NCI-H82 (cell line): ENCODE results near the gene PRR19.
A peak's percentile ranks its signal among the peaks of the same experiment; 100 is the strongest.

ENCODE experiments used
- DNase-seq: peaks from one replicate; lab custom pipeline; 2025; lab: John Stamatoyannopoulos, UW

The PRR19 gene

DNA sequence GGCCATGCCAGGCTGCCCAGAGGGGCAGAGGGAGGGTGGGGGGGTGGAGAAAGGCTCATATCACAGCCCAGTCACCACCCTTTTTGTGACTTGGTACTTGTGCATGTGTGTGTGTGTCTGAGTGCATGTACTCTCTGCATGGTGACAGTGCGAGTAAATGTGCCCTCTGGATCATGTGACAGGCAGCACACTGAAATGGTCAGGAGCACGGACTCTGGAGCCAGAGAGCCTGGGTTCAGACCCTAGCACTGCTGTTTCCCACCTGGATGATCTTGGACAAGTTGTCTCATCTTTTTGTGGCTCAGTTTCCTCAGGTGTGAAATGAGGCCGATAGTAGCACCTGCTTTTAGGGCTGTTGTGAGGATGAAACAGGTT, 30.9 kb upstream of the PRR19 start:
- no peak for DNase-seq

DNA sequence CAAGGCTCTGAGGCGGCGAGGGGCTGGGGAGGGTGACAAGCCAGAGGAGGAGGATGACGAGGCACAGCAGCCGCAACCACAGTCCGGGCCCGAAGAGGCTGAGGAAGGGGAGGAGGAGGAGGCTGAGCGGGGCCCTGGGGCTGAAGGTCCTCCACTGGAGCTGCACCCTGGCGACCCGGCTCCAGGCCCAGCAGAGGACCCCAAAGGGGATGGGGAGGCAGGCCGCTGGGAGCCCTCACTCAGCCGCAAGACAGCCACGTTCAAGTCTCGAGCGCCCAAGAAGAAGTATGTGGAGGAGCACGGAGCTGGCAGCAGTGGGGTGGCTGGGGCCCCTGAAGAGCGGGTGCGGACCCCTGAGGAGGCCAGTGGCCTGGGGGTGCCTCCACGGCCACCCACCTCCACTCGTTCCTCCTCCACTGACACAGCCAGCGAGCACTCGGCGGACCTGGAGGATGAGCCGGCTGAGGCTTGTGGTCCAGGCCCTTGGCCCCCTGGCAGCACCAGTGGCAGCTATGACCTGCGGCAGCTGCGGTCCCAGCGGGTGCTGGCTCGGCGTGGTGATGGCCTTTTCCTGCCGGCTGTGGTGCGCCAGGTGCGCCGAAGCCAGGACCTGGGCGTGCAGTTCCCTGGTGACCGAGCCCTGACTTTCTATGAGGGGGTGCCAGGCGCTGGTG, 29.9 kb upstream of the PRR19 start:
- DNase-seq, result no peak

DNA sequence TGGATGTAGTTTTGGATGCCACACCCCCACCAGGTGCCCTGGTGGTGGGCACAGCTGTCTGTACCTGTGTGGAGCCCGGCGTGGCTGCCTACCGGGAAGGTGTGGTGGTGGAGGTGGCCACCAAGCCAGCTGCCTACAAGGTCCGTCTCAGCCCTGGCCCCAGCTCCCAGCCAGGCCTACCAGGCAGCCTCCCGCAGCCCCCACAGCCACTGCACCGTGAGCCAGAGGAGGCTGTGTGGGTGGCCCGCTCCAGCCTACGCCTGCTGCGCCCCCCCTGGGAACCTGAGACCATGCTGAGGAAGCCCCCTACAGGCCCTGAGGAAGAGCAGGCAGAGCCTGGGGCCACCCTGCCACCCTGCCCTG, 29.4 kb upstream of the PRR19 start:
- DNase-seq, result no peak

DNA sequence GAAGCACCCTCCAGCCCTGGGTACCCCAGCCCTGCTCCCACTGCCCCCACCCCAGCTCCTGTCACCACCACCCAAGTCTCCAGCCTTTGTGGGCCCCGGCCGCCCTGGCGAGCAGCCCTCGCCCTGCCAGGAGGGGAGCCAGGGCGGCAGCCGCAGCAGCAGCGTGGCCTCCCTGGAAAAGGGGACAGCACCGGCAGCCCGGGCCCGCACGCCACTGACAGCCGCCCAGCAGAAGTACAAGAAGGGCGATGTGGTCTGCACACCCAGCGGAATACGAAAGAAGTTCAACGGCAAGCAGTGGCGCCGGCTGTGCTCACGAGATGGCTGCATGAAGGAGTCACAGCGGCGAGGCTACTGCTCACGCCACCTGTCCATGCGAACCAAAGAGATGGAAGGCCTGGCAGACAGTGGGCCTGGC, 28.9 kb upstream of the PRR19 start:
- no peak for DNase-seq

DNA sequence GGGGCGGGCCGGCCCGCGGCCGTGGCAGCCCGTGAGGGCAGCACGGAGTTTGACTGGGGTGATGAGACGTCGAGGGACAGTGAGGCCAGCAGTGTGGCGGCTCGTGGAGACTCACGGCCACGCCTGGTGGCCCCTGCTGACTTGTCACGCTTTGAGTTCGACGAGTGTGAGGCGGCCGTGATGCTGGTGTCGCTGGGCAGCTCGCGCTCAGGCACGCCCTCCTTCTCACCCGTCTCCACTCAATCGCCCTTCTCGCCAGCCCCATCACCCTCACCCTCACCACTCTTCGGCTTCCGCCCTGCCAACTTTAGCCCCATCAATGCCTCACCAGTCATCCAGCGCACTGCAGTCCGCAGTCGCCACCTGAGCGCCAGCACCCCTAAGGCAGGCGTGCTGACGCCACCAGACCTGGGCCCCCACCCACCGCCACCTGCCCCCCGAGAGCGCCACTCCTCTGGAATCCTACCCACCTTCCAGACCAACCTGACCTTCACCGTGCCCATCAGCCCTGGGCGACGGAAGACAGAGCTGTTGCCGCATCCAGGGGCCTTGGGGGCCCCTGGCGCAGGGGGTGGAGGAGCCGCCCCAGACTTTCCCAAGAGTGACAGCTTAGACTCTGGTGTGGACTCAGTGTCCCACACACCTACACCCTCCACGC, 28.4 kb upstream of the PRR19 start:
- DNase-seq, result no peak

DNA sequence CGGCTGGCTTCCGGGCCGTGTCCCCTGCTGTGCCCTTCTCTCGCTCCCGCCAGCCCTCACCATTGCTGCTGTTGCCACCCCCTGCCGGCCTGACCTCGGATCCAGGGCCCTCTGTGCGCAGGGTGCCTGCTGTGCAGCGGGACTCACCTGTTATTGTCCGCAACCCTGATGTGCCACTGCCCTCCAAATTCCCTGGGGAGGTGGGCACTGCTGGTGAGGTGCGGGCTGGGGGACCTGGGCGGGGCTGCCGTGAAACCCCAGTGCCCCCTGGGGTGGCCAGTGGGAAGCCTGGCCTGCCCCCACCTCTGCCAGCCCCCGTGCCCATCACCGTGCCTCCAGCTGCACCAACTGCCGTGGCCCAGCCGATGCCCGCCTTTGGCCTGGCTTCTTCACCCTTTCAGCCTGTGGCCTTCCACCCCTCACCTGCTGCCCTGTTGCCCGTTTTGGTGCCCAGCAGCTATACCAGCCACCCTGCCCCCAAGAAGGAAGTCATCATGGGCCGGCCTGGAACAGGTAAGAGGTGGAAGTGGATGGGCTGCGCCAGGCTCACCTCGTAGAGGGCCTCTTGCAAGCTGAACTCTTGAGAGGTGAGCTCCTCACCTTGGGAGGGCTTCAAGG, 27.8 kb upstream of the PRR19 start:
- DNase-seq, result no peak

DNA sequence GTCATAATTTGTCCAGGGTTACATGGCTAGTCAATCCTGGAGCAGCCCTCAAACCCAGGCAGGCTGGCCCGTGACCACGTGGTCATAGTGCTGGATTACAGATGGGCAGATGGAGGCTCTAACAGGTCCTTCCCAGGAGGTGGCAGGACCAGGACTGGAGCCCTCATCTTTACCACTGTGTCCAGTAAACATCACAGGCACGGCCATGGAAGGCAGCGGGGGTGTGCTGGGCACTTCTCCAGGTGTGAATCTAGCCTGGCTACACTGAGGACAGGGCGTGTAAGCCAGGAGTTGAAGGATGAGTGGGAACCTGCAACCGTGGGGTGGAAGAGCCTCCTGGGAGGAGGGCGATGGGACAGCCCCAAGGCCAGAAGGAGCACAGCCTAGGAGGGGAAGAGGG, 26.8 kb upstream of the PRR19 start:
- peak; percentile 54 for DNase-seq

DNA sequence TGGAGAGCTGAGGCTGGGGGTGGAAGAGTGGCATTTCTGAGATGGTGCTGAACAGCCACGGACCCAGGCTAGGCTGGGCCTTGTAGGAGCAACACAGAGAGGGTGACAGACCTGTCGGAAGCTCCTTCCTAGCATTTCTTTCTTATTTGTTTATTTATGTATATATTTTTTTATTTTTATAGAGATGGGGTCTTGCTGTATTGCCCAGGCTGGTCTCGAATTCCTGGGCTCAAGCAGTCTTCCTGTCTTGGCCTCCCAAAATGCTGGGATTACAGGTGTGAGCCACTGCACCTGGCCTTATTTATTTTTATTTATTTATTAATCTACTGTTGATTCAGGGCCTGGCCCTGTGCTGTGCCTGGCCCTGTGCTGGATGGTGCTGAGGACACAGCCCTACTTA, 26.4 kb upstream of the PRR19 start:
- no peak for DNase-seq

DNA sequence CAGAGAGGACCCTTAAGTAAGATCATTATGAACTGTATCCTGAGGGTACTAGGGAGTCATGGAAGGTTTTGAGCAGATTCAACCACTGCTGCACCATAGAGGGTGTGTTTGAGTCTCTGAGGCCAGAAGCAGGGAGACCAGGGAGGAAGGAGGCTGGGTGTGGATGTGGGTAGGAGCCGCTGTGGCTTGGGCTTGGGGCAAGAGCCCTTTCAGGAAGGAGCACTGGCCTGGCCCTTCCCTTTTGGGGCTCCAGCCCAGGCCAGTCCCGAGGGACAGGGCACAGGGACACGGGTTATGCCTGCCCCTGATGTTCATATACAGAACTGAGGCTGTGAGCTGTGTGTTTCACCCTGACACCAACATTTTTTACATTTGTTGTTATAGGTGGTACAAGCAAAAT, 25.6 kb upstream of the PRR19 start:
- DNase-seq, result no peak

DNA sequence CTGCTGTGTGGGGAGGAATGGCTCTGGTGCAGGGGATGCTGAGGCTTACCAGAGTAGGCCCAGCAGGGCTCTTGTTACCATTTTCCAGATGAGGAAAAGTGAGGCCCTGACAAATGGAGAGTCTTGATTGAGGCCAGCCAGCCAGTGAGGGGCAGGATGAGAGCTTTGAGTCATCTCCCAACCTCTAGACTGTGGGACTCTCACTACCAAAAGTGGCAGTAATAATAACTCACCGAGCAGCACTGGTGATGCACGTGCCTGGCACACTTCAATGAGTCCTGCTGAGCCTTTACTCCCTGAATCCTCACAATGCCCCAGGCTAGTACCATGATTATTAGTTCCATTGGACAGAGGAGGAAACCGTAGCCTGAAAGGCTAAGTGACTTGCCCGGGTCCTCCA, 25.1 kb upstream of the PRR19 start:
- no peak for DNase-seq

DNA sequence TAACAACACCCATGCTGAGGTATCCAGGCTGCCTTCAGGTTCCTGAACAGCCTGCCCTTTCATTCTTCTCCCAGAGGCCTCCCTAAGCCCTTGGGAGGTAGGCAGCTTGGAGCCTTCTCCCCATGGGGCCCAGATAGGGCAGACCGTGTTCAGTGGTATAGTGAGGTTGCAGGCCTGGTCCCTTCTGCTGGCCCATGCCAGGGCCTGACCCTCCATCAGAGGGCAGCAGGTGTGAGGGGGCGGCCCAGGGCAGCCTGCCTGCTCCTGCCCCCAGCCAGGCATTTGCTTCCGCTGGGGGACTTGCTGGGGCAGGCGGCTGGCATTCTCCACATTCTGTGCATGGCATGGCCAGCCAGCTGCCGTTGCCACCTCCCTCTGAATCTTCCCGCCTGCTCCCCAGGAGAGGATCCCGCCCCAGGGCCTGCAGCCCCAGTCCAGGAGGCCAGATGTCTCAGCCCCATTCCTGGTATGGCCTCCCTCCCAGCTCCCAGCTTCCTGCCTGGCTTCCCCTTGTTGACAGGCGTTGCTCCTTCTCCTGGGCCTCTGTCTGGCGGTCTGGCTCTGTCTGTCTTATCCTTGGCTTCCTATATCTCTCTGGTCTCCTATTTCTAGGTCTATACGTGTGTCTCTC, 24.0 kb upstream of the PRR19 start:
- DNase-seq, result no peak

DNA sequence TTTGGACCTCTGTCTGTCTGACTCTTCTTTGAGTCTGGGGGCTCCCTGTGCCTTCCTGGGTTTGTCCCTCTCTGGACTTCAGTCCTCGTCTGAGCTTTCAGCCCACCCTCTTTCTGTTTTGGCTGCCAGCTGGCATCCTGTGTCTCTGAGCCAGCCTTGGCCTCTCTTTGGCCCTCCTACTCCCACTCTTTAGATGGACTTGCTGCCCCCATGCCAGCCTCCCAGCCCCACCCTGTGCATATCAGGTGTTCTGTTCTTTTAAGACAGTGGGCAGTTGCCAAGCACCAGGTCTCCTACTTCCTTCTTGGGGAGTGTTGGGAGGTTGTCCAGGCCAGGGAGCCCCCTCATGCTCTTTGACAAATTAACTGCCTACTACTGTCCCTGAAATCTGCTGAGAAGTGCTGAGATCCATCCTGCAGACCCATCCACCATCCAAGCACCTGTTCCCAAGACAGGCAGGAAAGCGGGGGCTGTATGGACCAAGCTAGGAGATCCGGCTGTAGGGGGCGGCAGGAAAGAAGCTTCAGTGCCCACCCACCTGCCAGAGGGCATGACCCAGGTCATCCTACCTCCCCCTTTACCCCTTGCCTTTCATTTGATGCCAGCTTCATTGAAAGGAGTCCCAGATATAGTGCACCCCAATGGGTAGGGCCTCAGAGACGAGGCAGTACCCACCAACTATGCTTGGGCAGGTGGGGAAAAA, 23.3 kb upstream of the PRR19 start:
- DNase-seq, result no peak

DNA sequence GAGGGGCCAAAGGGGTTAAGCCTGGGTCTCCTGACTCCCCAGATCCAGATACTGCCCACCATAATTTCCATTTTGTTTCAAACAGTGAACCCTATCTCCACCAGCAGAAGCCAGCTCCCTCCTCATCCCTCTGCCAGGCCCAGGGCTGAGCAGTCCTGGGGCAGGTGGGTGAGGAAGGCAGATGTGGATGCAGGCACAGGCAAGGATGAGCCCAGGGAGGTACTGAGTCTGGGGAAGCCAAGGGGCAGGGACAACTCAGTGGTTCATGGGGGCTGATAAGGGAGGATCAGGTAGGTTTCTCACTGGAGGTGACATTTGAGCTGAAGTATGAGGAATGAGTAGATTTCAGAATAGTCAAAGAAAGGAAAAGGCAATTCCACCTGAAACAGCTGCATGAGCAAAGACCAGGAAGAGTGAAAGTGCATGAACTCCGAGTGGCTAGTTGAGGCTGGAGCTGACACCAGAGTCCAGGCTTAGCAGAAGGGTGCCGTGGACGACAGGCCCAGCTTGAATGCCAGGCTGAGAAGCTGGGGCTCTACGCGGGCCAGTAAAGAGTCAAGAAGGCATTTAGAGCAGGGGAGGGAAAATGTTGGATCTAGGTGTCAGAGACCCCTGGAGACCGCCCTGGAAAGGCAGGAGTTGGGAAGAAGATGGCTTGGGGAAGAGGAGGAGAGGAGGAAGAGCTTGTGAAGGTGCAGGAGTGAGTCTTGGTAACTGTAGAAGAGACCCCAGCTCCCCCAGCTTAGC, 22.6 kb upstream of the PRR19 start:
- DNase-seq, result no peak

DNA sequence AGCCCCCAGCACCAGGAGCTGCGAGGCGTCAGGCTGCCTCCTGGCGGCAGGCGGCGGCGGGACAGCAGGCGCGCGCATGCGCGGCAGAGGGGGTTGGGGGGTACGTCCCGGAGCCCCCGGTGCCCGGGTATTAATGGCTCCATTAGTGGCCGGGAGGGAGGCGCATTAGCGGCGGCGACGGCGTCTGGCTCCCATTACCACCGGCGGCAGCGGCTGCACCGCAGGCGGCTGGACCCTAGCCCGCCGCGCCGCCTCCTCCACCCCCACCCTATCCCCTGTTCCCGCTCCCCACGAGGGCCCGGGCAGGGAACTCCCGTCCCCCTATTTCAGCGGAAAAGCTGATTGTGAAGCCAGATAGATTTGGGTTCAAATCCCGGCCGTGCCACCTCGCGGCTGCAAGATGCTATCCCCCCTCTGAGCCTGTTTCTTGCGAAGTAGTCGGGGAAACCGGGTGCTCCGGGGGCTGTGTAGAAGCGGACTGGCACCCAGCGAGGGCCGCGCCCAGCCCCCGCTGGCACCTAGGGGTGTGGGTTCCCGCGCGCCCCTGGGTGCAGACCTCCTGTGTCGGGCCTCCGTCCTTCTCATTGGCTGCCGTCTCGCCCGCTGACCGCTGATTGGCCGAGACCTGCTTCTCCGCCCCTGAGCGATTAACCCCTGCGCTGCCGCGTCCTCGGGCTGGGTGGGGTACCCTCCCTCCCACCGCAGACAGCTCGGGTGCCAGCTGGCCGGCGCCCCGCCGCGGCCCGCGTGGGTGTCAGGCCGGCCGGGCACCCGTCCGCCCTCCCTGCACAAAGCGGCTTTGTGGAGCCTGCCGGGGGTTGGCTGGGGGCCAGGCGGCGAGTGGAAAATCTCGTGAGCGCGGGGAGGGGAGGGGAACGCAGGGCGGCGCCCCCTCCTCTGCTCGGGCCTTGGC, 21.8 kb upstream of the PRR19 start:
- peak; percentile 98 for DNase-seq

DNA sequence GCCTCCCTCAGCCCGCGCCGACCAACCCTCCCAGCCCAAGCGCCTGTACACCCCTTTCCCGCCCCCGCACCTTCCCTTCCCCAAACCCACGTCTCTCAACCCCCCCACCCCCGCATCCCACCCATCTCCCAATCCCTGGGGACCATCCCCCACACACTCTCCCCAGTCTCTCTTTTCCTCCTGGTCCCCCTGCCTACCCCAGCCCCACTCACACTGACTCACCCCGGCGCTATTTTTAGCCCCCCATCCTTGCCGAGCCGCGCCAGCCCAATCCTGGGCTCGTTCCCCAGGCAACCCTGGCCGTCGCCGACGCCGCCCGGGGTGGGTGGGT, 21.2 kb upstream of the PRR19 start:
- peak; percentile 87 for DNase-seq

DNA sequence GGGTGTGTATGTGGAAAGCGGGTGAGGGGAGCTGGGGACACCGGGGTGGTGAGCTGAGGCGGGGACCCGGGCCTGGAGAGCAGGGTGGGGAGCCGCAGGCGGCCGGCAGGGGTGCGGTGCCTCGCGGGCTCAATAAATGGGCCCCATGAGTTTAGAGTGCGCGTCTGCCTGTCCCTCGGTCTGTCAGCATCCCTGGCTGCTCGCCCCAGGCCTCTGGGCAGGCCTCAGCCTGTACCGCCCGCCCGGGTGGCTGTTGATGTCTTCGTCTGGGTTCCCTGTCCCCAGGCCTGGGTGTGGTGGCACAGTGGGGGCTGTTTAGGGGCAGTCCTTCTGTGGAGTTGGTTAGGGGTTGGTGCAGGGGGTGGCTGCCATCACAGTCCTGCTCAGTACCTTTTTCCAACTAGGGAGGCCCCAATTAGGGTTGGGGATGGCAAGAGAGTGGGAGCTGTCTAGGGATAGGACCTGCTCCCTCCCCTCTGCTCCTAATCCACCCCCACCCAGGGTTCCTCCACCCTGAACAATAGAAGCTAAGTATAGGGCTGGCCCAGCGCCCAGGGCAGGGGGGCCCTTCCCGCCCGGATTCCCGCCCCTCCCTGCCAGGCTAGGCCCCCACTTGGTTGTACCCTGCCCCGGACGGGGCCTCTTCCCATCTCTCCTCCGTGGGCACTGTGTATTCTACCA, 20.6 kb upstream of the PRR19 start:
- peak; percentile 72 for DNase-seq

DNA sequence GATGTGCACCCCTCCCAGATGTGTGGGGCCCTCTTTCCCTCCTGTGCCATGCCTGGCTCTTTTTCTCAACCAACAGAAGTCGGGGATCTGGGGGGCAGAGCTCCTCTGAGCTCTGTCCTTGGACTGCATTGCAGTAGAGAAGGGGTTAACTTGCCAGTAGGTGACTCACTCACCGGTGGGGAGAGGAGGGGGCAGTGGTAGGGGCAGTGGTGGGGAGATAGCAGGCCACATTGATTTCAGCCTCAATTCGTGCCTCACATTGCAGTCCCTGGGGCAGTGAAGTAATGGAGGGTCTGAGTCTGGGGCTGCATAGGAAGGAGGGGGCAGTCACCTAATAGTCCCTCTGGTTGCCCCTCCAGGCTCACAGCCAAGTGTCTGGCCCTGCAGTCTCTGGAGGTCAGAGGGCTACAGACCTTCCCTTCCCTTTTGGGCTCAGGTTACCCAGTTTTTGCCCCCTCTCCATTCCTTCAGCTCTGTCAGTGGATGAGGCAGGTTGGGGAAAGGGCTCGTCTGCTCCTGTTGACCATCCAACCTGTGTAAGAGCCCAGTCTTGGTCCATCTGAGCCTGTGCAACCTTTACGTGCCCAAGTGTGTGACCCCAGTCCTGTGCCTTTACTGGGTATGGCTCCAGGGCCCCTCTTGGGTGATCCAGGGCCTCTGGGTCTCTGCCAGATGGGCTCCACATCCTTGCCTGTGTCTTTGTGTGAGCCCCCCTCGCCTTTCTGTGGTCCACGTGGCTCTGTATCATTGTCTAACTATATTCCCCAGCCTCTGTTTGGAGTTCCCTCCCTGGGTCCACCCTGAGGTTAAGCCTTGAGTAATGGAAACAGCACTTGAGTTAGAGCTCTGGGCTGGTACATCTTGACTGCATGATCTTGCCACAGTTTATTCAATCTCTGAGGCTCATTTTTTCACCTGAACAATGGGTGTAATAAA, 19.8 kb upstream of the PRR19 start:
- DNase-seq, result peak; percentile 50

DNA sequence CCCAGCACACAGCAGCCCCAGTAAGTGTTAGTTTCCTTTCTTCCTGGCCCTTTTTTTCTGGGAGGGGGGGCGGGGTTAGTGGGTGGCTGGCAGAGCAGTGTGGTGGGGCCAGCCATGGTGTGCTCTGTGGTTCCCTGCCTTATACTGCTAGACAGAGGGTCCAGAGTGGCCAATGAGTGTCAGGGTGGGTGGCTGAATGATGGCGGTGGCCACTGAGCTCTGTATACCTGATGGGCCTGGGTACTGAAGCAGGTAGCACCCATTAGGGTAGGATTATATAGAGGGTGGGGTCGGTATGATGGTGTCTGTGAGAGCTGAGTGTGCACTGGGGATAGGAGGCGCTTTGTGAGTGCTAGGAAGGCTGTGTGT, 19.1 kb upstream of the PRR19 start:
- no peak for DNase-seq
